22Rv1 (cell line): Measurements from ENCODE around the gene MYPOP.

Experiments used
- ZFX ChIP-seq: fragments of 450-650 bp; IDR thresholded peaks from 2 replicates; pipeline ENCODE4 v1.6.1; 2017; ENCODE audit warnings: antibody characterized with exemption, borderline replicate concordance
- TF ChIP-seq, protein P1 (sequence below): fragments of 450-650 bp; IDR thresholded peaks from 2 replicates; pipeline ENCODE4 v1.5.1; 2017; ENCODE audit warnings: mild to moderate bottlenecking

DNA sequence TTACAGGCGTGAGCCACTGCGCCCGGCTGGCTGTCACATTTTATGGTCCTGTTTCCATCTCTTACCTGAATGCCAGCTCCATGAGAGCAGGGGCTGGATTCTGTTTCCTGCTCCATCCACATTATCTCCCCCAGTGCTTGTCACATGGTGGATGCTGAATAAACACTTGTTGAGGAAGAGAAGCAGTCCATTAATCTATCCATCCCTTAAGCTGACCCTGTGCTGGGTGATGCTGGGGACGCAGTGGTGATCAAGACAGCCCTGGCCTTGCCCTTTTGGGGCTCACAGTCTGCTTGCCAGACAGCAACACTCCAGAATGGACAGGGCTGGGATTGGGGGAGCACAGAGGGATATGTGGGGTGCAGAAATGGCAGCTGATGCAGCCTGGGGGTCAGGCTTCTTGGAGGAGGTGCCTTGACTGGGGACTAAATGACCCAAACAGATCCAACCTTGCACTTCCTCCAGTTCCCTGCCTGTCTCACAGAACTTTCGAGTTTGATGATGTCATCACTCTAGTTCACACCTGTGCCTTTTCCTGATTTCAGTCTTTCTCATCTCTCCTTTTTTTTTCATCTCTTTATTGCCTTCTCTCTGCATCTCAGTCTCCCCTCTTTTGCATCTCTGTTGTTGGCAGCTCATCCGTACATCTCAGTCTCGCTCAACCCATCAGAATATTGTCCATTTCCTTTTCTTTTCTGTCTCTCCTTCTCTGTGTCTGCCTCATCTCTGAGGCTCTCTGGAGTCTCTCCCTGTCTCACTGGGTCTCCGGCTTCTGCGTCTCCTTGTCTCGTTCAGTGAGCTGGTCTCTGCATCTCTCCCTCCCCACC is 21.1 kb downstream of the MYPOP start:
- TF ChIP-seq, protein P1, sequence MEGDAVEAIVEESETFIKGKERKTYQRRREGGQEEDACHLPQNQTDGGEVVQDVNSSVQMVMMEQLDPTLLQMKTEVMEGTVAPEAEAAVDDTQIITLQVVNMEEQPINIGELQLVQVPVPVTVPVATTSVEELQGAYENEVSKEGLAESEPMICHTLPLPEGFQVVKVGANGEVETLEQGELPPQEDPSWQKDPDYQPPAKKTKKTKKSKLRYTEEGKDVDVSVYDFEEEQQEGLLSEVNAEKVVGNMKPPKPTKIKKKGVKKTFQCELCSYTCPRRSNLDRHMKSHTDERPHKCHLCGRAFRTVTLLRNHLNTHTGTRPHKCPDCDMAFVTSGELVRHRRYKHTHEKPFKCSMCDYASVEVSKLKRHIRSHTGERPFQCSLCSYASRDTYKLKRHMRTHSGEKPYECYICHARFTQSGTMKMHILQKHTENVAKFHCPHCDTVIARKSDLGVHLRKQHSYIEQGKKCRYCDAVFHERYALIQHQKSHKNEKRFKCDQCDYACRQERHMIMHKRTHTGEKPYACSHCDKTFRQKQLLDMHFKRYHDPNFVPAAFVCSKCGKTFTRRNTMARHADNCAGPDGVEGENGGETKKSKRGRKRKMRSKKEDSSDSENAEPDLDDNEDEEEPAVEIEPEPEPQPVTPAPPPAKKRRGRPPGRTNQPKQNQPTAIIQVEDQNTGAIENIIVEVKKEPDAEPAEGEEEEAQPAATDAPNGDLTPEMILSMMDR: no peak
- no peak for TF ChIP-seq ZFX
